SK-N-MC (cell line): ENCODE measurements around the gene TMEM255A.

Experiments used
- EZH2 ChIP-seq: fragments of 200-600 bp; sonication (generic); IDR thresholded peaks from one replicate; pipeline ENCODE4 v1.6.1; 2017; ENCODE audit warnings: antibody characterized with exemption
- FOXP2 ChIP-seq: optimal IDR thresholded peaks from 2 replicates; pipeline ENCODE3; 2011; ENCODE audit warnings: mild to moderate bottlenecking, moderate library complexity; ENCODE audit not compliant: insufficient read depth; ENCODE audit errors: extremely low read length, control extremely low read depth
- POLR2AphosphoS5 ChIP-seq: IDR thresholded peaks from 2 replicates; pipeline ENCODE4 v1.6.1; 2012; ENCODE audit warnings: mild to moderate bottlenecking, low read depth, low read length, borderline replicate concordance

- no peak for TF ChIP-seq POLR2AphosphoS5
- no peak for TF ChIP-seq EZH2
- TF ChIP-seq FOXP2, result no peak
Observed at GRCh38 chrX:120335289-120335688, 24.0 kb upstream of the TMEM255A start.
